C4-2B (cell line): Measurements from ENCODE around the gene ADH7.
"Not testable (repeated sequence)": the region's sequence is repeated elsewhere in the genome, so short reads cannot be mapped to it uniquely, and the experiment has no call there.

Experiments used
- H3K27ac ChIP-seq: fragments of 450-650 bp; 2 replicates; pipeline ENCODE4 v1.5.1; 2017
- CTCF ChIP-seq: fragments of 450-650 bp; conservative IDR thresholded peaks from 2 replicates; pipeline ENCODE4 v1.5.1; 2017; ENCODE audit warnings: mild to moderate bottlenecking
- ZFX ChIP-seq: fragments of 450-650 bp; IDR thresholded peaks from 2 replicates; pipeline ENCODE4 v1.6.1; 2017

Gene ADH7

GRCh38 chr4:99415762-99416161, 19.4 kb downstream of the ADH7 start:
- TF ChIP-seq CTCF, result peak; percentile 10
- not testable (repeated sequence) for H3K27ac ChIP-seq

- H3K27ac ChIP-seq, result not testable (repeated sequence)
These were observed 20.2 kb downstream of the ADH7 start for GRCh38 chr4:99414902-99415301.

DNA sequence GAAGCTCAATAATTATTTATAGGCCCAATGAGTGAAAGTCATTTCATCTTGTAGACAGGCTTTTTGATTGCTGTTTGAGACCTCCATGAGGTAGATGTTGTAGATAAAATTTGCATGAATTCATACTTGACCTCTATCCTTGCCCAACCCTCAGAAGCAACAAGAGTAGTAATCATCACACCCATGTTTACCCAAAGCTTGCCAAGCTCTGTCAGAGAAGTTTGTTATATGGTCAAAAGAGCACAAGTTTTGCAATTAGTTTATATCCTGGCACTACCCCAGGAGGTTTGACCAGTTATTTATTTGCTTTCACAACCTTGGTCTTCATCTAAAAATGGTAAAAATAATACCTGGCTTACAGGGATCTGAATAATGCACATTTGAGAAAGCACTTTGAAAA, 20.7 kb downstream of the ADH7 start:
- no peak overlapping the region for H3K27ac ChIP-seq
- TF ChIP-seq CTCF (no peak), ZFX (no peak)

- no peak for TF ChIP-seq CTCF
- TF ChIP-seq ZFX, result no peak
- H3K27ac ChIP-seq, result no peak overlapping the region
These were observed 22.0 kb downstream of the ADH7 start for GRCh38 chr4:99413140-99413539.

- TF ChIP-seq CTCF, result no peak
- TF ChIP-seq ZFX, result no peak
- H3K27ac ChIP-seq, result no peak overlapping the region
These were observed 24.1 kb downstream of the ADH7 start for GRCh38 chr4:99411041-99411440.

DNA sequence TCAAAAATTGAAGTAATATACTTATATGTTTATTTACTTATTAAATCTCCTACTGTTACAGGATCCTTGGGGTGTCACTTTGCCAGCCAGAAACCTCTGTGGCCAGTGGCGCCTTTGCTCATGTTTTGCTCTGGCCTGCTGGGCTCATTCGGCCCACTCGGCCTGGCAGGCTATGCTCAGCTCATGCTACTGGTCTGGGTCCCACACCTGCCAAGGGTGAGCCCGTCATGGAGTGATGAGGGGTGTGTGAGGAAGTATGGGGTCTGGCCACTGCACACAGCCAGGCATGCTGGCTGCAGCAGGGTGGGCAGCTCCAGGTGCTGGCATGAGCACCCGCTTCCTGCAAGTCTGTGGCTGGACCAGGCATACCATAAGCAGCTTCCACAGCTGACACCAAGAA, 25.1 kb downstream of the ADH7 start:
- TF ChIP-seq CTCF (no peak), ZFX (no peak)
- H3K27ac ChIP-seq, result no peak overlapping the region

DNA sequence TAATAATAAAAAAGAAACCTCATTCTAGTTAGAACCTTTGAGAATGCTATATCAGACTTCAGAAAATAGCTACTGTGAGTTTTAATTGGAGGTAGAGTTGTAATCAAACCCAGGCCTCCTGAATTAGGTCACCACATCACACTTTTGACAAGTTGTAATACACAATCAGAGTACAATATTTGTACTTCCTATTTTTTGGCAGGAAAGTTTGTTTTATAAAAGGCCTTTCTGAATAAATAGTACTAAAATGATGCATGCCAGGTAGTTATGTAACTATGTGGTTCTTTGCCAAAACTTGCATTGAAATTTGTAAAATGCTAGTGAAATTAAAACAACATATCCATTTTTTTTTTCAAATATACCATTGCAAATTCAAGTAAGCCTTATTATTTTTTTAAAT, 26.8 kb downstream of the ADH7 start:
- TF ChIP-seq ZFX, result no peak
- H3K27ac ChIP-seq, result no peak overlapping the region

- no peak overlapping the region for H3K27ac ChIP-seq
- TF ChIP-seq CTCF (peak; percentile 90), ZFX (no peak)
These were observed 29.6 kb downstream of the ADH7 start for GRCh38 chr4:99405433-99406115.
